Stimulated activated CD4-positive, alpha-beta T cell treated with anti-CD3 and anti-CD28 coated beads, TNF-alpha, amount 100 ng/mL, for 24 hours (primary cell): ENCODE data around the gene EFL1.
"Not testable (repeated sequence)": the region's sequence is repeated elsewhere in the genome, so short reads cannot be mapped to it uniquely, and the experiment has no call there.

ENCODE experiments used
- DNase-seq, 3 experiments: peaks; one replicate each; pipeline ENCODE4 v3.0.0-alpha.2; 2020; ENCODE audit warnings: low read depth in 3 of 3

Gene EFL1

DNA sequence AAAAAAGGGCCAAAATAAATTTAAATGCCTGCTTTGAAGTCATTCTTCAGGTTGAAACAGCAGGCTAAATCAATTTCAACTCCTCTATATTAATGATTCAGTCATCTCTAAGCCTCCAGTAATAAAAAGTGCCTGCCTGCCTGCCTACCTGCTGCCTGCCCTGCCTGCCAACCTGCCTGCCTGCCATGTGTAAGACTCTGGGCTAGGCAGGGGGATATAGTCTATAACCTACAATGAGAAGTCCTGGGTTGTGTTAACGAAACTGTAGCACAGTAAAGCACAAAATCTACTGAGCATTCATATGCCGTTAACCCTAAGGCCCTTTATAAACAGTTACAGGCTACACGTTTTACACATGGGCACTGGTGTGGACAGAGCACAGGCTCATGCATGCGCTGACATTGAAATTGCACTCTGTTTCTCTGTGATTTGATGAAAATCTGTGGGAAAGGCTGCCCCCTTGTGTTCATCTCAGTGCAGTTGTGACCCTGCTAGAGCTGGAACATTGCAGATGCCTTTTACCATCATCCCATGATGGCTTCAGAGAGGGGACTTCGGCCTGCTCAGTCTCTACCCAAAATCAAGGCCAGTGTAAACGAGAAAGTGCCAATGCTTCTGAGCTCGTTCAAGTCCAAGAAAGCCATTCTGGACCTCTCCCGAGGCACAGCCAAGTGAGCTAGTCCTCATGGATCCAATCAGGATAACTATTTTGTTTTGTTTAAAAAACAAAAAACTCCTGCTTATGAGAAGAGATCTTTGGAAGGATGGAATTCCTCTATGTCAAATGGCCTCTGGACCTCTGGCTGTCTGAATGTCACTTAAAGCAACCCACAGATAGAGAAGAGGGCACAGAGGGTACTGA, 64.6 kb downstream of the EFL1 start:
- peak; percentile 27 to 35 (median 29) for DNase-seq

DNA sequence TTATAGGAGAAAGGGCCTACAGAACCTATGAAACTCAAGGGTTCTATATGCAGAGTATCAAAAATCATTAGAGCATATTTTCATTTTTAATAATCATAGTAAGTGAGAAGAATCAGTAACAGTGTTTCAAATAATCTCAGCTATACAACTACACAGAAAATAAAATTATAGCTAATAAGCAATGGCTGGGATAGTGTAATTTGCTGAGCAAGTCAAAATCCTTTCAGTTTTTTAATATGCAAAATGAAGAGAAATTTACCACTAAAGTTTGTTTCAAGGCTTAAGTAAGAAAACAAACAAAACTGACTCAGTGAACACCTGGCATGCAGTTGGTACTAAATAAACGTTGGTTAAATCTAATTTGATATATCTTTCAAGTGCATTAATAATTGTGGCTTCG, 66.2 kb downstream of the EFL1 start:
- no peak for DNase-seq

DNA sequence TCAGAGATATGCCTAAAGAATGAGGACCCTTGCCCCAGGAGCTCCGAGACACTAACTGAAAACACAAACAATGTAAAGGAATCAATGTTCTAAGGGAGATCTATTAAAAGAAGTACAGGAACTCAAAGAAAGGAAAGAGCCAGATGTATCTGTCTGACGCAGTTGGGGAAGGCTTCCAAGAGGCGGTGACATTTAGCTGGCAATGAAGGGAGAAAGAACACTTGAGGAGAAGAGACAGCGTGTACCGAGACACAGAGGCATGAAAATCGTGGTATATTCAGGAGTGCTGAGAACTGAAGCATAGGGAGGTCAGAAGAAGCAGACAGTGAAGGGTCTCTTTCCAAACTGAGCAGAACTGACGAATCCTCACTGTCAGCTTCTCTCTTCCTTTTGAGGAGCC, 66.7 kb downstream of the EFL1 start:
- DNase-seq: not testable (repeated sequence)

DNA sequence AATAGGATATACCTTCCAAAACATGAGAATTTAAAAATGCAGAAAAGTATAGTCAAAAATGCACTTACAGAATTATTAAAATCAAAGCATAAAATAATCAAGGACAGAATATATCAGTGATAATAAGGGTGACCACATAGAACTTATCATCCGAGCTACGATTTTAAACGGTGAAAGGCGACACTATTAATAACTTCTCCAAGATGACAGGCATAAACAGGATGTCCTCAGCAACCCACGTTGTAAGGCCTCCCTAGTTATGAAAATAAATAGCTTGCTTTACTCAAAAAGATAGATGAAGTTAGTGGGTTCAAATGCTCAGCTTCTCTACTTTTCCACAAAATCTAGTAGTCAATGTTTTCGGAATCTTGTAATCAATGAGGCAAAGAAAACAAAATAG, 68.0 kb downstream of the EFL1 start:
- DNase-seq: not testable (repeated sequence)

DNA sequence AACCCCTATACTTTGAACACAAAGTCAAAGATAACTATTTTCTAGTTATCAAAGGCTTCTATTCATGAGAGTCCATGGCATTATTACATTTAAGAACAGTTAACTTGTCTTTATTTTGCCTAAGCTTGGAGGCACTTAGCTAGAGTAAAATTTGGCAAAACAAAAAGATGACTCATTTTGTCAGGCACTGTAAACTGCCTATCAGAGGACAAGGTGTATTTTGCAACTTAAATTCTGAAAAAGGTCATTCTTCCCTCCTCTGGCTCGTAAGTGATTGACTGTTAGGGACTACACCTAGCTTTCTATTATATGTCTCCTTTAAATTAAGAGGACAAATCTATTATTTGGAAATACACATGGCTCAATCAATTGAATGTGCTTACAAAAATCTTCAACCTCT, 69.1 kb downstream of the EFL1 start:
- not testable (repeated sequence) for DNase-seq

DNA sequence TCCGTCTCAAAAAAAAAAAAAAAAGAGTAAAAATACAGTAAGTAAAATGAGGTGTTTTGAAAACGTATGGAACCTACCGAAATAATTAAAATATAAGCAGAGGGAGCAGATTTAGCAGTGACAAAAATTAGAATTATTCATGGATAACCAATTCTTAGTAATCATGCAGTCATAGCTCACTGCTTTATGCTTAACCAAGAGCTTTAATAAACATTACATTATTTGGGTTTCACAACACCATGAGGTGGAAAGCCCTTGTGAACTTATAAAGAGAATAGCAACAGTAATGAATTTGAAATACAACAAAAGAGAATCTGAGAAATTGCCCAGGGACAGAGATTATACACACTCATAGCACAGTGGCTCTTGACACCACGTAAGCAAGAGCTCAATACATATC, 70.1 kb downstream of the EFL1 start:
- DNase-seq: not testable (repeated sequence)

DNA sequence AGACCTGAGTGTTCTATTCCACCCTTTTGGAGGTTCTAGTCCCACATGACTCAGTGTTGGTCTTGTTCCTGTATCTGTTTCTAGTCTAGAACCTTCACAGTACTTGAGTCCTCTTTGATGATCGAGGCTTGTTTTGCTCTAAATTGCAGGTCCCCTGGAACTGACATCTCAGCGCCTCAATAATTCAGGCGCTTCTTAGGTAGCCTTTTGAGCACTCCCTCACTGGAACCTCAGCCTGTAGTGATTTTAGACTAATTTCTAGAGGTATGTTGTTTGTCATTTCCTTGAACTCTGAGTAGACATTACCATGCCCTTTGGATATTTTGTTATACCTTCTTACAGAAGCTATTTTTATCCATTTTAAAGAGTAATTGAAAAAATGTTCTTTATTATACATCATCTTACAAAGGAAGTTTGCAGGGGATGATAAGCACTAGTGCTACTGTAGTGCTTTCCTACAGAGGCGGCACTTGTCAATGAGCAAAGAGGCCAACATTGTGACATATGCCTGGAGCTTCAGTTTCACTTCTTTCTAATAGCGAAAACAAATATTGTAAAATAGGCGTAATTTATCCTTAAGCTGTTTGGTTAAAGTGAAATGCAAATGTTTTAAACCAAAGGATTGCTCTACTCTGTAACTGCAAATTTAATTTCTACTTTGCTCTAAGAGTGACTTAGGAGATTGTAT, 75.7 kb downstream of the EFL1 start:
- DNase-seq: no peak

DNA sequence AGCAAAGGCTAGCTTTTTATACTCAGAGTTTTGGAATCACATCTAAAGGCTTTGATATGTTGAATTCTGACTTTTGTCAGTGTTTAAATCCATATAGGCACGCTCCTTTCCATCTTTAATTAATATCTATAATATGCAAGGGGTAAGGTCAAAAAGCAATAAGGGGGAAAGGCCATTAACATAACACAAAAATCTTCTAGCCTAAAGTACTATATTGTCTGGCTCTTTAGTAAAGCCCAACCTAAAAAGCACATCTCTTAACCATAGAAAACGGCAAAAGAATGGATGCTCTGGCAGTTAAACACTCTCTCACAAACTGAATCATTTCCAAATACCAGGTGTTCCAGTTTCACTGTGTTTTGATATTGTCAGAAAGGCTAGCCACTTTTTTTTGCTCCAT, 76.4 kb downstream of the EFL1 start:
- no peak for DNase-seq

DNA sequence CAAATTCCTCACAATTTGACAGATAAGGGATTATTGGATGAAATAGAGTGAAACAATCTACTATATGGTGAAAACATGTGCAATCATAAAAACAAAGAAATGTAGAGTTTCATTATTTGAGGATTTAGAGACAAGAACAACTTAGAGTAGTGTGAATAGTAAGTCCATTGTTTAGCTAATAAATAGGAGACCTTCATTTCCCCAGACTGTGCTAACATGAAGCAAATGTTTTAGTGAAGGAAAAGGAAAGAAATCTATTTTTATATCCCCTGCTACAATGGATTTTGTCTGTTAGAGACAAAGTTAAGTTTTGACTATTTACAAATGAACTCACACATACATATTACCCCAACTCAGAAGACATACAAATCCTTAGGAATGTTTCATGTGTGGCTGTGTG, 77.8 kb downstream of the EFL1 start:
- no peak for DNase-seq

DNA sequence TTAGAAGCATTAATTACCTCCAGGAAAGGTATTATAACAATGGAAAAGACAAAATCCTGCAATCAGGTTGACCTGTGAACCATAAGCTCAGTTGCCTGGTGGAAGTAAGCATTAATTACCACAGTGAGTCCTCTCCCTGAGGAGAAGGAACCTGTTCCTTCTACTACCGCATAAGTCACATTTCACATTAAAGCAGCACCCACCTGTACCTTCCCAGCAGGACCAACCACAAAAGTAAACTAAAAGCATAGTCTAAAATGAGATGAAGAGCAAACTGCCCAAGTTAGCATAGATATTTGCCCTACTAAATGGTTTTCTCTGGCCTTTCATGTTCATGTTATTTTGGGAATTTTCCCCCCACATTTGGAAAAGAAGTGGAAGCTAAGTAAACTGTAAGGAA, 78.2 kb downstream of the EFL1 start:
- DNase-seq: no peak

DNA sequence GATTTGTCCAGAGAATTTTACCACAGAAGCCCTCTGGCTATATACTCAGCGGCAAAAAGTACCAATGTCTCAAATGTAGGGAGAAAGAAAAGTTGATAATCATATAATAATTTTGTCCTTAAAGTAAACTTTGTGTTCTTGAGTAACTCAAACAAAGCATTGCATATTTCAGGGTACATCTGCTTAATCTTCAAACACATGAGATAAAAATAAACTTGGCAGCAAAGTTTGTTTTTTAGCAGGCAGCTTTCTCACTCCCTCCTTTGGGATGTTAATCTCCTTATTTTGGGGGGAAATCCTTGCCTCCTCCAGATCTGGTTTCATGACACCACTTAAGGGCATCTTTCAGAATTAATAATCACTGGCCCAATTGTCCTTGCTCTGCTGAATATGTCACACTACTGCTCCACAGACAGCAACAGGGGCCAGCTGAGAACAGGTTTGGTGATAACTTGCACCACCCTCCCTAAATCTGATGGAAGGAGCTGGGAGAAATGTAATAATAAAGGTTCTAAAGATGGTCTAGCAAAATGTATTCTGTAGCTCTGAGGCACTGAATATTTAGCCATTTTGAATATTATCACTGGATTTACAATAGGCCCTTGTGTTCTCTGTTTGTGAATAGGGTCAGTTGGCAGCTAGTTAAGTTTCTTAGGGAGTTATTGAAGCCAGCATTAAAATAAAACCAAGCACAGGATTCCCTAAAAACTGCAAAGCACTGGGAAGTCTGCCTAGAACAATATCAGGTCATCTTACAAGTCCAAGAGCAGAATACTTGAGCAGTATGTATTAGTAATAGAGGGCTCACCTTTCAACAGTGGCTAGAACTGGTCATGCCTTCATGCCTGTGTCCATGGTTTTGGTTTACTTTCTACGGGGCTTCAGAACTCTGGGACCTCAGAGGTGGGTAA, 79.2 kb downstream of the EFL1 start:
- no peak for DNase-seq

DNA sequence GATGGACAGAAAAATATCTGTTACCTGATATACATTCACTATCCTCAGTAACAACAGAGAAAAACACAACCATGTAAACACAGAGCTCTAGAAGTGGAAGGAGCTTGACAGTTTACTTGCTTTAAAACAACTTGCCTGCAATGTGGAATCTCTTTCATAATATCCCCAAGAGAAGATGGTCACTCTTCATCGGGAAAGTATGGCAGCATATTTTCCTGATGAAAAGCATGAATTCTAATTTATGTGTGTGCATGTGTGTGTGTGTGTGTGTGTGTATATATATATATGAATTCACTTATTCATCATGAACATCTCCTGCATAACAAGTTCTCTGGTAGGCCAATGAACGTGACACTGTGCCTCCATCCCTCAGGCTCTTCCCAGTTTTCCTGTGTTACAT, 81.2 kb downstream of the EFL1 start:
- no peak for DNase-seq

DNA sequence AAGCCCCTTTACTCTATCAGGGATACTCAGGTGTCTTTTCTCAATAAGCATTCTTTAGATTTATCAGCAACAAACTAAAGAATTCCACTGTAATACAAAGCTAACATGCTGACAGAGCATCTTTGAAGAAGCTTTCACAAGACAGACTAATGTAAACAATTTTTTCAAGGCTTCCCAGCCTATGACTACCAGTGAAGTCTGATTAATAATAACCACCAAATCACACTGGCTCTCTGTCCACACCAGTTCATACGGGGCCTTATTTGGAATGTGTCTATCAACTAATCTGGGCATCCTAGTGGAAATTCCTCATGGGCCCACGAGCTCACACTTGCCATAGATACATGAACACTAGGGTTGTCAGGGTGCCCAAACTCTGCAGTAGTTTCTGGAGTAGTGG, 84.5 kb downstream of the EFL1 start:
- DNase-seq: no peak

DNA sequence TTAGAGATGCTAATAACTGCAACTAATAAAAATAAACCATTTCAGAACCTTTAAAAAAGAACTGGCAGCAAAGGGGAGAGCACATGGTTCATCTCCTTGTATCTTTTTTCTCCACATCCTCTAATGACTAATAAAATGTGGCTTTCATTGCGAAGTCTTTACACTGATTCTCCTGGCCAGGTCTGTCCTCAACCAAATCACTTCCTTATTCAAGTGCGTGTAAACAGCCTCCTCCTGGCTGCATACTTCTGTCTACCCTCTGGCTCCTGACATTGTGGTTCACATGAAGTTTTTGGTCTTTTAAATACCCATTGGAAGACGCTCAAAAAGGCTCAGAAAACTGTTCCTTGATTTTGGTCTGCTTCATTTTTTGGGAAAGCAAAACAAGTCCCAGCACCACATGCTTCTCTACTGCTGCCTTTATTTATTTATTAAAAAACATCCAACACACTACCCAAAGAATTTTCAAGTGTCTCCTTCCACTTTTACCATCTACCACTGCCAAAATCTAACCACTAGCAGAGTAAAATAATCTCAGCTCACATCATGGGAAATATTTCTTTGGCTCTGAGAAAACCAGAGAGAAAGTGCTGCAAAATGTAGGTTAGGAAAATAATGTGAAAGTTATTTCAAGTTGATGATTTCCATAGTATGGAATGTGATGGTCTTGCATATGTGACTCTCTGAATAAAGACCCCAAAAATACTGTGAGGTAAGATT, 85.1 kb downstream of the EFL1 start:
- DNase-seq: no peak

DNA sequence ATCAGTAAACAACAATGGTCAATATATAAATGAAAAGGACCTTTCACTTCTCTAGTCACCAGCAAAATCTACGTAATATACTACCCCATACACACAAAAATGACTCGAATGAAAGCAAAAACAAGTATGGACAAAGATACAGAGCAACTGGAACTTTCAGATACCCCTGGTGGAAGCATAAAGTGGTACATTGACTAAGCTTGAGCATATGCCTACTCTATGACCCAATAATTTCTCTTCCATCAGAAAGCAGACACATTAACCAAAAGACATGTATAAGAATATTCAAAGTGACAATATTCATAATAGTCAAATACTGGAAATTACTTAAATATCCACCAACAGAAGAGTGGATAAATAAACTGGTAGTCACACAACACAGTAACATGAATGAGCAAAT, 86.0 kb downstream of the EFL1 start:
- DNase-seq: no peak

DNA sequence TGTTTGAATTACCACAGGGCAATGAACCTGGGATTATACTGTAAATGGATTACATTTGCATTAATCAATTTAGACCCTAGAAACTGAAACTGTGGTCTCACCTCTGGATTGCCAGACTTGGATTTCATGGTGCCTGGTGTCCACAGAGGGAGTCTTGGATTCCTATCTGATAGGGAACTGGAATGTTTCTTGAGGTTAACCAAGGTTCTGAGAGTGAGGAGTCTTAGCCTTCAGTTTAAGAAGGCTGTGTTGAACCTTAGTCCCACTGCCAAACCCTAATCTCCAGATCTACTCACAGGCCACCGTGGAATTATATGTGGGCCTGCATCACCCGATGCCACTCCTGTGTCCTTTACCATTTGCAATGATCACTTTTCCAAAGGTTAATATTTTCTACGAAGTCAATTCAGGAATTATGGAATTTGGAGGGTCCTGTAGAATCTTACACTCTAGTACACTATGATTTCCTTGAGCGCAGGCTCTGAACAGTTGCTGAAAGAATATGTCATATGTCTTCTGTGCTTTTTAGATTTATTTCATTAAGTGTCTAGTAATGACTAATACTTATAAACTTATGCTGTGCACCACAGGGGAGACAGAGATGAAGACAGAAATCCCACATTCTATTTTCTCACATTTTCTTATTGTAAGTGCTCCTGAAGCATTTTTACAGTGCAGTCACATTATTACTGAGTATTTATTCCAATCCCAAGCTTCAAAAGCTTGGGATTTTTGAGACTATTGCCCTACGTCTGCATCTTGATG, 87.9 kb downstream of the EFL1 start:
- DNase-seq: no peak

DNA sequence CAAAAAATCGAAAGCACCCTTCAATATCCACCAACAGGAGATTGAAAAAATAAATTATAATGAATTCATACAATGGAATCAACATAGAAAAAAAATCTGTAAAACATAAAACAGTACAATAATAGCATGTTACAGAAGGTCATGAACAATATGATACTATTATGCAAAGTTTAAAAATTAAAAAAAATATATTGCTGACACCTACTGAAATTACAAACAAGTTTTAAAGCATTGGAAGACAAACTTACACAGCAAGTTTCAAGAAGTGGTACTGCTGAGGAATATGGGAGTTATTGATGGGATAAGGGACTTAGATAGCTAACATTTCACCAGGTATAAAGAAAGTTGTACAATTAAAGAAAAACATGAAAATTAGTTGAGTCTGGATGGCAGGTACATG, 89.4 kb downstream of the EFL1 start:
- no peak for DNase-seq

DNA sequence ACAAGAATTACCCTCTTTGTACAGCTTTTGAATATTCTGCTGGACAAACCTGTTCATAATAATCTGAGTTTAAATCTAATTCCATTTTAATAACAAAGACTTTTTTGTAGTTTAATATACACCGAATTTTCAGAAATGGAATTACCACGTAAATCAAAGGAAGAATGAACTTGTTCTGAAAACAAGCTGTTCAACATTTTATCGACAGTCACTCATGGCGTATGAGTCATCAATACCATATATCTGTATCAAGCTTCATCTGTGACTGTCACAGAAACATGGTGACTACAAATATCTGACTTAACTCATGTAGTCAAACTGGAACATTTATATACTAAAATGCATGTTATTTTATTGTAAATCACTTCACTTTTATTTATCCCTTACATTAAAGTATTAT, 90.0 kb downstream of the EFL1 start:
- no peak for DNase-seq

DNA sequence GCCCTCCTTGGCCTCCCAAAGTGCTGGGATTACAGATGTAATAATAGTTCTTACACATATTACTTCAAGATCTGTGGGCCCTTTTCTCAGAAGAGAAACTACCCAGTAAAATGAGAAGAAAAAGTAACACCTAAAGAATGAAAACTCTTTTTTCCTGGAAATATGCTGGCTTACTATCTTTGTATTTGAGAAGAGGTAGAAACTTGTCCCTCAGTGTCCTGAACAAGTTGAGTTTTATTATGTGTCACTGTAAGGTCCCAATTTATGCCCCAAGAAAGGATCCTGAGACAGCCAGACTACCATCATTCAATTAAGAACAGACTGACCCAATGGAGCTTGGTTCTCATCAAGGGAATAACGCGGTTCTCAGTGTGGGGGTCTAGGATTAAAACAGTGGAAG, 93.8 kb downstream of the EFL1 start:
- DNase-seq: no peak

DNA sequence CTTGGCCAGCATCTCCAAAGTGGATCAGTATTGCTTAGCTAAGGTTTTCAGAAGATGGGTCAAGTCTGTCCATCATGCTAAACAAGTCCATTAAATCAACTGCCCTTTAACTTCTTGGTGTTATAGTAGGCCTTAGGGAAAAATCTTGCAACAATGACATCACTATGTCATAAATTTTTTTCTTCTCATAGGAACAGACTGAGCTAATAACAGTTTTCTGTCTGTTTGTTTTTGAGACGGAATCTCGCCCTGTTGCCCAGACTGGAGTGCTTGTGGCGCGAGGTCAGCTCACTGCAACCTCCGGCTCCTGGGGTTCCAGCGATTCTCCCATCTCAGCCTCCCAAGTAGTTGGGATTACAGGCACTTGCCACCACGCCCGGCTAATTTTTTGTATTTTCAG, 94.2 kb downstream of the EFL1 start:
- no peak for DNase-seq

DNA sequence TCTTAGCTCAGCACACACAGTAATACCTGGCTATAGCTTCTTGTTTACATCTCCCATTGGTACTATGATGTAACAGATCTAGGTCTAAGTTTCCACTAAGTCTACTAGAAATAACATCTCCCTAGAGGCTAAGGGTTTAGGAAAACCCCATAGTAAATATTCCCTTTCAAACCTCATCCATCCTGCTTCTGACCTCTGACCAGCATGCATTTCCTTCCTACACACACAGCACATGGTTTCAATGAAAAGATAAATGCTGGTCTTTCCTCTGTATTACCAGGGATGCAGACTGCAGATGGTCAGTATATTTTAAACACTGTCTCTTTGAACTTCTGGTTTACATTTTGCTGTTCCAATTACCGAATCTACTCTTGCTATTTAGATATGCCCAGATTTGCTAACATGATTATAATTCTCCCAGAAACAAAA, 96.6 kb downstream of the EFL1 start:
- no peak for DNase-seq
